ENCODE results near the gene ITGAD. TPM values are rescaled to one million over a fixed set of nuclear protein-coding genes. Genes with fewer than 3 reads are reported as not detected.

Gene ITGAD
- total and polyA plus RNA-seq, 2 of the 13 experiments (the other 11 are each of a cell fraction or from before 2014, with no cell fraction given): not detected

DNA sequence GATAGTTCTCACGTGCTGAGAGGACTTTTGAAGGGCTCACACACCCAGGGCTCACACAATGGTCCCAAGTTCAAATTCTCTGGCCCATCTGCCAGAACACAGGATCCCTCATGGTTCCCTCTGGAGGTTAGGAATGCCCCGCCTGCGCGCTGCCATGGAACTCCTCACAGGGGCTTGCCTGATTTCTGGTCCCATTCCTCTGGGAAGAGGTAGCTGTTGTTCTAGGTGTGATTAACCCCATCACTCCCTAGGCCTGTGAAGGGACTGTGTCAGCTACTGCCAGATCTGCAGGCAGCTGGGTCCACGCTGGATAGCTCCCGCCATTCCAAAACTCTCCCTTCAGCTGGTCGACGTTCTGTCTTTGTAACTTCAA, 63.8 kb downstream of the ITGAD start (continued):
- TF ChIP-seq, protein P1, sequence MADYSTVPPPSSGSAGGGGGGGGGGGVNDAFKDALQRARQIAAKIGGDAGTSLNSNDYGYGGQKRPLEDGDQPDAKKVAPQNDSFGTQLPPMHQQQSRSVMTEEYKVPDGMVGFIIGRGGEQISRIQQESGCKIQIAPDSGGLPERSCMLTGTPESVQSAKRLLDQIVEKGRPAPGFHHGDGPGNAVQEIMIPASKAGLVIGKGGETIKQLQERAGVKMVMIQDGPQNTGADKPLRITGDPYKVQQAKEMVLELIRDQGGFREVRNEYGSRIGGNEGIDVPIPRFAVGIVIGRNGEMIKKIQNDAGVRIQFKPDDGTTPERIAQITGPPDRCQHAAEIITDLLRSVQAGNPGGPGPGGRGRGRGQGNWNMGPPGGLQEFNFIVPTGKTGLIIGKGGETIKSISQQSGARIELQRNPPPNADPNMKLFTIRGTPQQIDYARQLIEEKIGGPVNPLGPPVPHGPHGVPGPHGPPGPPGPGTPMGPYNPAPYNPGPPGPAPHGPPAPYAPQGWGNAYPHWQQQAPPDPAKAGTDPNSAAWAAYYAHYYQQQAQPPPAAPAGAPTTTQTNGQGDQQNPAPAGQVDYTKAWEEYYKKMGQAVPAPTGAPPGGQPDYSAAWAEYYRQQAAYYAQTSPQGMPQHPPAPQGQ (CRISPR knock-in tag; IDR thresholded peaks at IDR 0.05; ENCODE audit: borderline replicate concordance): no peak
- TF ChIP-seq ZNF142 (CRISPR knock-in tag; IDR thresholded peaks at IDR 0.05) (no peak), ZNF362 (CRISPR knock-in tag; IDR thresholded peaks at IDR 0.05; ENCODE audit: borderline replicate concordance) (no peak), ZNF414 (CRISPR knock-in tag; IDR thresholded peaks at IDR 0.05) (no peak), U2AF2 (IDR thresholded peaks at IDR 0.05; ENCODE audit: low read depth, low read length) (no peak), ZNF776 (CRISPR knock-in tag; IDR thresholded peaks at IDR 0.05) (no peak), NFE2L1 (CRISPR knock-in tag; IDR thresholded peaks at IDR 0.05; ENCODE audit: borderline replicate concordance) (no peak), MYNN (CRISPR knock-in tag; IDR thresholded peaks at IDR 0.05; ENCODE audit: low read depth) (no peak), MIER3 (CRISPR knock-in tag; IDR thresholded peaks at IDR 0.05; ENCODE audit: borderline replicate concordance) (no peak), RAD21 (CRISPR knock-in tag; IDR thresholded peaks at IDR 0.05) (no peak), FOSL2 (CRISPR knock-in tag; IDR thresholded peaks at IDR 0.05) (no peak)
- TF ChIP-seq, protein P2, sequence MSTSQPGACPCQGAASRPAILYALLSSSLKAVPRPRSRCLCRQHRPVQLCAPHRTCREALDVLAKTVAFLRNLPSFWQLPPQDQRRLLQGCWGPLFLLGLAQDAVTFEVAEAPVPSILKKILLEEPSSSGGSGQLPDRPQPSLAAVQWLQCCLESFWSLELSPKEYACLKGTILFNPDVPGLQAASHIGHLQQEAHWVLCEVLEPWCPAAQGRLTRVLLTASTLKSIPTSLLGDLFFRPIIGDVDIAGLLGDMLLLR (CRISPR knock-in tag; IDR thresholded peaks at IDR 0.05): no peak
- TF ChIP-seq, protein P3, sequence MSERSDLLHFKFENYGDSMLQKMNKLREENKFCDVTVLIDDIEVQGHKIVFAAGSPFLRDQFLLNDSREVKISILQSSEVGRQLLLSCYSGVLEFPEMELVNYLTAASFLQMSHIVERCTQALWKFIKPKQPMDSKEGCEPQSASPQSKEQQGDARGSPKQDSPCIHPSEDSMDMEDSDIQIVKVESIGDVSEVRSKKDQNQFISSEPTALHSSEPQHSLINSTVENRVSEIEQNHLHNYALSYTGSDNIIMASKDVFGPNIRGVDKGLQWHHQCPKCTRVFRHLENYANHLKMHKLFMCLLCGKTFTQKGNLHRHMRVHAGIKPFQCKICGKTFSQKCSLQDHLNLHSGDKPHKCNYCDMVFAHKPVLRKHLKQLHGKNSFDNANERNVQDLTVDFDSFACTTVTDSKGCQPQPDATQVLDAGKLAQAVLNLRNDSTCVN (CRISPR knock-in tag; IDR thresholded peaks at IDR 0.05; ENCODE audit: borderline replicate concordance): no peak
- TF ChIP-seq, protein P4, sequence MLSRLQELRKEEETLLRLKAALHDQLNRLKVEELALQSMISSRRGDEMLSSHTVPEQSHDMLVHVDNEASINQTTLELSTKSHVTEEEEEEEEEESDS (CRISPR knock-in tag; IDR thresholded peaks at IDR 0.05; ENCODE audit: borderline replicate concordance): no peak

Measured in HepG2 (cell line).